Left colon (tissue), 2 donors: ENCODE measurements around the gene DYNLT2B. TPM values are rescaled to one million over a fixed set of nuclear protein-coding genes. Genes with fewer than 3 reads are reported as not detected.
A peak's percentile ranks its signal among the peaks of the same experiment; 100 is the strongest.
"Not testable (repeated sequence)": the region's sequence is repeated elsewhere in the genome, so short reads cannot be mapped to it uniquely, and the experiment has no call there.

Source experiments
- ATAC-seq: fragments of 200-7000 bp; cut with Tn5 transposase; one replicate; pipeline ENCODE4 v1.9.1; 2020; ENCODE audit warnings: mild to moderate bottlenecking, moderate library complexity
- DNase-seq, 2 donors: peaks; one replicate each; pipeline ENCODE4 v3.0.0-alpha.2; 2020
- intact Hi-C, 2 donors: fragments of 100-400 bp; cut with DNase I in 1 of 2; cut with micrococcal nuclease in 1 of 2; formaldehyde crosslinking; loops; one replicate each; pipeline versions ENCODE4 v1.11.2 to v1.14.0; 2022; cut with DNase I, micrococcal nuclease
- total RNA-seq, 2 donors: library from RNA; stranded (reverse); fragmentation: NEBNext Ultra II Directional; extraction: Animal tissue kit (Norgen Biotek cat#: 25700); gene quantifications; one replicate each; pipeline ENCODE4 v1.2.1, GENCODE V29; 2021
- donor health status: DM: no; HTN: no; CAD: no.
- donor health status: DM: yes; HTN: yes; CAD: no.

Gene DYNLT2B
- total RNA-seq, 2 donors from 2014 or later = 1.7 to 2.2 TPM

DNA sequence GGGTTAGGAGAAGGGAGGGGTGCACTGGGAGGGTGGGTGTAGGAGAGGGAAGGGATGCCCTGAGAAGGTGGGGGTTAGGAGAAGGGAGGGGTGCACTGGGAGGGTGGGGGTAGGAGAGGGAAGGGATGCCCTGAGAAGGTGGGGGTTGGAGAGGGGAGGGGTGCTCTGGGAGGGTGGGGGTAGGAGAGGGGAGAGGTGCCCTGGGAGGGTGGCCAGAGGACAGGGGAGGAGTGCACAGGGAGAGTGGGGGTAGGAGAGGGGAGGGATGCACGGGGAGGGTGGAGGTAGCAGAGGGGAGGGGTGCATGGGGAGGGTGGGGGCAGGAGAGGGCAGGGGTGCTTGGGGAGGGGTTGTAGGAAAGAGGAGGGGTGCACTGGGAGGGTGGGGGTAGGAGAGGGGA is 16.9 kb upstream of the DYNLT2B start:
- DNase-seq = no peak
- ATAC-seq = no peak
- intact Hi-C loops = no loop called here

DNA sequence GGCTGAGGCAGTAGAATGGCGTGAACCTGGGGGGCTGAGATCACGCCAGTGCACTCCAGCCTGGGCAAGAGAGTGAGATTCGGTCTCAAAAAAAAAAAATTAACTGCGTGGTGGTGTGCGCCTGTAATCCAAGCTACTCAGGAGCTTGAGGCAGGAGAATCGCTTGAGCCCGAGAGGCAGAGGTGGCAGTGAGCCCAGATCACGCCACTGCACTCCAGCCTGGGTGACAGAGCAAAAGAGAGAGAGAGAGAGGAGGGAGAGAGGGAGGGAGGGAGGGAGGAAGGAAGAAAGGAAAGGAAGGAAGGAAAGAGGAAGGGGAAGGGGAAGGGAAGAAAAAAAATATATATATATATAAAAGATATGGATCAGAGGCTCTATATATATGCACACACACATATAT is 14.1 kb upstream of the DYNLT2B start:
- no peak for DNase-seq
- intact Hi-C loops = no loop called here
- ATAC-seq = no peak

DNA sequence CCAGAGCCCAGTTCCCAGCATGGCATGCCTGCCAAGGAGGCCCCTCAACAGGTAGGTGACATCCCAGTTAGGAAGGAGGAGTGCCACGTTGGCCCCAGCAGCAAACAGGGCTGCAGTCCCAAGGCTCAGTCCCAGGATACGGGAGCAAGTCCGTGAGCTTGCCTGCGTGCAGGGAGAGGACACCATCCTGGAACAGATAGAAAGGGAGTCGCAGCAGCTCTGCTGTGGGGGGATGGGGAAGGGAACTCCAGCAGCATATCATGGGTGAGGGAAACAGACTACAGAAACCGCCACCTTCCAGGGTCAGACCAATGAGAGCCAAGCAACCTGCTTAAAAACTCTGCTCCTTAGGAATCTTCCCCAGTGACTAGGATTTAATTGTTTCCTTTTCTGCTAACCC is 9.4 kb upstream of the DYNLT2B start:
- intact Hi-C loops = no loop called here
- DNase-seq (no peak), ATAC-seq (no peak)

DNA sequence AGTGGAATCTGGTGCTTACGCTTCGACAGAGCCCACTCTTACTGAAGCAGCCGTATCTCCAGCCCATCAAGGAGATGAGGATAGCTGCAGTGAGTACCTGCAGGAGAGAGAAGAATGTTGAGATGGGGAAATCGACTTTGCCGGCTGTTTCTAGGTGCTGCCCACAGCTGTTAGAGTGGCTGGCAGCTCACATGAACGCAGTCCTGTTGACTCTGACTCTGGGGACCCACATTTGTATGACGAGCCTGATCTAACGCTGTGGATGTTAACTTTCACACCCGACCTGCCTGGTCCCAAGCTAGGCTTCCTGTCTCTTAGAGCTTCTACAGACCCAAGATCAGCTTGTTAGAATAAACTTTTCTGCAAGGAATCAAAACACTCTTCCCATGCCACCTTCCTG is 8.9 kb upstream of the DYNLT2B start:
- intact Hi-C loops = no loop called here
- DNase-seq (no peak), ATAC-seq (no peak)

DNA sequence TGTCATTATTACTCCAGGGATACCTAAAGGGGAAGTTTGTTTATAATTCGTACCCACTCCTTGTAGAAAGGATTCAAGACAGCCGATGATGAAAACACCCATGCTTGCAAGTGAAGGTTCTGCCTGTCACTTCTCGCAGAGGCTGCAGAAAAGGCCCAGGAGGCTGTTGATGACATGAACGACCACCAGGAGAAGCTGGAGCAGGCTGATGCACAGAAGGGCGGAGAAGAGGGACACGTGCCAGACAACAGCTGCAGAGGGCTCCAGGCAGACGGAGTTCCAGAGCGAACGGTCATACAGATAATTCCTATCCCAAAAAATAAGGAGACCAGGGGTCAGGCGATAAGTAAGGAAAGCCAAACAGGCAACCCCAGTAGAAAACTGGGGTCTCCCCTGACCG is 5.7 kb upstream of the DYNLT2B start:
- DNase-seq = no peak
- no peak for ATAC-seq
- intact Hi-C loops = no loop called here

DNA sequence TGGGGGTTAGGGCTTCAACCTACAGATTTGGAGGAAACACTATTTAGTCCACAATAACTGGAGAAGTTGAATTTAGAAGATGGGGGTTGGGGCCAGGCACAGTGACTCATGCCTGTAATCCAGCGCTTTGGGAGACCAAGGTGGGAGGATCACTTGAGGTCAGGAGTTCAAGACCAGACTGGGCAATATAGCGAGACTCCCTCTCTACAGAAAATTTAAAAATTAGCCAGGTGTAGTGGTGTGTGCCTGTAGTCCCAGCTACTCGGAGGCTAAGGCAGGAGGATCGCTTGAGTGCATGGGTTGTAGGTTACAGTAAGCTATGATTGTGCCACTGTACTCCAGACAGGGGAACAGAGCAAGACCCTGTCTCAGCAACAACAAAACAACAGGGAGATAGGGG is 5.0 kb upstream of the DYNLT2B start:
- no peak for ATAC-seq

DNA sequence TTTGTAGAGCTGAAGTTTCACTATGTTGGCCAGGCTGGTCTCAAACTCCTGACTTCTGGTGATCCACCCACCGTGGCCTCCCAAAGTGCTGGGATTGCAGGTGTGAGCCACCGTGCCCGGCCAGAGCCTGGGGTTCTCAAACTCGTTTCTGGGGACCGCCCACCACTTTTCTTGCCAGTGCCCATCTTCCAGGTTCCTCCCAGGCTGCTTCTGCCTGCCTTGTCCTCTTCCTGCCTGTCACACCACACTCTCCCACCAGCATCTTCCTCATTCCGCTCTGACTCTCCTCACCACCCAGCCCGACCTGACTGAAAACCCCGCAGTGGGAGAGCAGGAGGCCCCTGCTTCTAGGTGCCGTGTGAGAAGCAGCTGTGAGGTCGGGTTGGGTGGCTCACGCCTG is 3.1 kb upstream of the DYNLT2B start:
- ATAC-seq (no peak), DNase-seq (no peak)
- intact Hi-C loops = no loop called here

More for the DNA sequence above, 5.0 kb upstream of the DYNLT2B start:
- intact Hi-C loops = no loop called here
- DNase-seq = no peak

DNA sequence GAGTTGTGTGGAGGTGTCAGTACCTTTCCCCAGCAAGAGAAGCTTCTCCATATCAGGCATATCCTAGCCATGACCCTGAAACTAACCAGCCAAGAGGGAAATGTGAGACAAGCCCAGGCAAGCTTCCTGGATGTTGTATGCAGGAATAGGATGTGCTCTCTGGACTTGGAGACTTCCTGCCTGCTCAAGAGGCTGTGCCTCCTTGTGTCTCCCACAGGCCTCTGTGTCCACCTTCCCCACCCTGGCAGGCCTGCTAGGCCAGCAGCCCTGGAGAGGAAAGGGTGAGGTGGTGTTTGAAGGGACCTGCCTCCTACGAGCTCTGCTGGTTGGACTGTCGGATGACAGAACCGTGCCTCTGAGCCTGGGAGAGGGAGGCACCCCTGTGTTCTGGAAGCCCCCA is 2.1 kb upstream of the DYNLT2B start:
- no peak for DNase-seq
- intact Hi-C loops = no loop called here
- ATAC-seq = no peak

DNA sequence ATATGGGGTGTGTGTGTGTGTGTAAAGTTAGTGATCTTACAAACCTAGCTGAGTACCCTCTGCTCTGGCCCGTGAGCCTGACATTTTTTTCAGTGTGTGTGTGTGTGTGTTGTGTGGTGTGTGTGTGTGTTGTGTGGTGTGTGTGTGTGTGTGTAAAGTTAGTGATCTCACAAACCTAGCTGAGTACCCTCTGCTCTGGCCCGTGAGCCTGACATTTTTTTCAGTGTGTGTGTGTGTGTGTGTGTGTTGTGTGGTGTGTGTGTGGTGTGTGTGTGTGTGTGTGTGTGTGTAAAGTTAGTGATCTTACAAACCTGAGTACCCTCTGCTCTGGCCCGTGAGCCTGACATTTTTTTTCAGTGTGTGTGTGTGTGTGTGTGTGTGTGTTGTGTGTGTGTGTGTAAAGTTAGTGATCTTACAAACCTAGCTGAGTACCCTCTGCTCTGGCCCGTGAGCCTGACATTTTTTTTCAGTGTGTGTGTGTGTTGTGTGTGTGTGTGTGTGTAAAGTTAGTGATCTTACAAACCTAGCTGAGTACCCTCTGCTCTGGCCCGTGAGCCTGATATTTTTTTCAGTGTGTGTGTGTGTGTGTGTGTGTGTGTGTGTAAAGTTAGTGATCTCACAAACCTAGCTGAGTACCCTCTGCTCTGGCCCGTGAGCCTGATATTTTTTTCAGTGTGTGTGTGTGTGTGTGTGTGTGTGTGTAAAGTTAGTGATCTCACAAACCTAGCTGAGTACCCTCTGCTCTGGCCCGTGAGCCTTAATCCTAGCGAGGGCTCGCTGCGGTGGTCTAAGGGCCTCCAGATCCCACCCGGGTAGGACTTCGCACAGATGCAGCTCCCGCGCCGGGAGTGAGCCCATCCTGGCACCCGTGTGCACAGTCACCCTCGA is 997 bp downstream of the DYNLT2B start:
- DNase-seq, ATAC-seq, intact Hi-C loops: not testable (repeated sequence)

DNA sequence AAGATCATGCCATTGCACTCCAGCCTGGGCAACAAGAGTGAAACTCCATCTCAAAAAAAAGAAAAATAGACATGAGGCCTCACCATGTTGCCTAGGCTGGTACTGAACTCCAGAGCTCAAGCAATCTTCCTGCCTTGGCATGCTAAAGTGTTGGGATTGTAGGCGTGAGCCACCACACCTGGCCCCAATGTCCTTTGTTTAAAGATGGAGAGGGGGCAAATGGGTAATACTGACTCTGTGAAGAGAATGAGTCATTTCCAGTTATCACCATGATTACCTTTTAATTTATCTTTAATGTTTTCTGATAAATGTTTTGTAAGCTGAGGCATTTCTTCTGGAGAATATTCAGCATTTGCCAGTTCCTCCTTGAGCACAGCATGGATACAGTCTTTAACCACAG is 2.2 kb downstream of the DYNLT2B start:
- ATAC-seq (no peak), DNase-seq (no peak)
- intact Hi-C loops = no loop called here

DNA sequence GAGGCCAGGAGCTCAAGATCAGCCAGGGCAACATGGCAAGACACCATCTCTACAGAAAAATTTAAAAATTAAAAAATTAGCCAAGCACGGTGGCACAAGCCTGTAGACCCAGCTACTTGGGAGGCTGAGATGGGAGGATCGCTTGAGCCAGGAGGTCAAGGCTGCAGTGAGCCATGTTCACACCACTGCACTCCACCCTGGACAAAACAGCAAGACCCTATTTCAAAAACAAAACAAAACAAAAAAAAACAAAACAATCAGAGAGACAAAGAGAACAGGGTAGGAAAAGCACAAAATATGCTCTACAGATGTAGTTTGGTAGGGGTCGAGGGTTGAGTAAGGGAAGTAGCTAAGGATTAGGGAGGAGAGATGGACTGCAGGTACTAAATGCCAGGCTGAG is 3.4 kb downstream of the DYNLT2B start:
- ATAC-seq (no peak), DNase-seq (no peak)
- intact Hi-C loops = no loop called here

DNA sequence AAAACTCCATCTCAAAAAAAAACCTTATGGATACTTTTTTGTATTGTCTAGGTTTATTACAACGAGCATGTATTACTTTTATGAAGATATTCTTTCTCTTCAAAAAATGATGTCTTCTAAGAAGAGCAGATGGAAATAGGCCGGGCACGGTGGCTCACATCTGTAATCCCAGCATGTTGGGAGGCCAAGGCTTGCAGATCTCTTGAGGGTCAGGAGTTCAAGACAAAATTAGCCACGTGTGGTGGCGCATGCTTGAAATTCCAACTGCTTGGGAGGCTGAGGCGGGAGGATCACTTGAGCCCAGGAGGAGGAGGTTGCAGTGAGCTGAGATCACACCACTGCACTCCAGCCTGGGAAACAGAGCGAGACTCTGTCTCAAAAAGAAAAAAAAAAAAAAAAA is 4.0 kb downstream of the DYNLT2B start:
- intact Hi-C loops, ATAC-seq, DNase-seq: not testable (repeated sequence)

DNA sequence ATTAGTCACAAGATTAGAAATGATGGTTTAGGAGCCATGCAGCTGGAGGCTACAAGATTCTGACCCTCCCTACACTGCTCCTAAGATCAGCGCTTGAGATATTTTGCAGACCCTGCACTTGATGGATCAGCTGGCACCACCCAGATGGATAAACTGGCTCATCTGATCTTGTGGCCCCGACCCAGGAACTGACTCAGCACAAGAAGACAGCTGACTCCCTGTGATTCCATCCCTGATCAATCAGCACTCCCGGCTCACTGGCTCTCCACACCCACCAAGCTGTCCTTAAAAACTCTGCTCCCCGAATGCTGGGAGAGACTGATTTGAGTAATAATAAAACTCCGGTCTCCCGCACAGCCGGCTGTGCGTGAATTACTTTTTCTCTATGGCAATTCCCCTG is 15.1 kb downstream of the DYNLT2B start:
- intact Hi-C loops, ATAC-seq: not testable (repeated sequence)

DNA sequence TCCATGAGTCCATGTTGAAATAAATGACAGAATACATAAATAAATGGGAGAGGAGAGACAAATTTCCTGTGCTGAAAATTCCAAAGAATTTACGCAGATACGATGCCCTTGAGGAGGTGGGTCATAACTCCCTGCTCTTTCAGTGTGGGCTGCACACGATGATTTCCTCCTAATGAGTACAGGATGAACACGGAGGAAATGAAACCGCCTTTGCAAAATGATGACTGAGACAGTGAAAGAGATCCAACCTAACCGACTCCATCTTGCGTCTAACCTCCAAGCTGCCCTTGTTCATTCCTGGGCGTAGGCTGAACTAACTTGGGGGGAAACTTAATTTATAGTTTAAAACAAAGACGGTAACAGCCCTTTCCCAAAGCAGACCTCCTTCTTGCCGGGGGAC is 15.5 kb downstream of the DYNLT2B start:
- intact Hi-C loops, DNase-seq, ATAC-seq: not testable (repeated sequence)

More for the DNA sequence above, 15.1 kb downstream of the DYNLT2B start:
- not testable (repeated sequence) for DNase-seq

DNA sequence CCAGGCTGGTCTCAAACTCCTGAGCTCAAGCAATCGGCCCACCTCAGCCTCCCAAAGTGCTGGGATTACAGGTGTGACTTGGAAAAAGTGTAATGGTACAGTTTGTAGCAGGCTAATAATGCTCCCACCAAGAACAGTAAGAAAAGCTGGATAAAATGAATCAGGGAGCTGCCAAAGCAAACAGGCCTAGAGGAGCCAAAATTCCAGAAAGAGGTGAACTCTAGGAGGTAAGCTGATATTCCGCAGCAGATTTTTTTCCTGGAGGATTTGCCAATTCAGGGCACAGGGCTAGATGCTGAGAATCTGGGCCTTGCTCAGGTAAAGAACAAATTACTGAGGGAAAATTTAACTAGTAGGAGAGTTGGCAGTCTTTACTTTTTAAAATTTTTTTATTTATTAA is 19.5 kb downstream of the DYNLT2B start:
- intact Hi-C loops = no loop called here
- ATAC-seq (no peak), DNase-seq (no peak)

DNA sequence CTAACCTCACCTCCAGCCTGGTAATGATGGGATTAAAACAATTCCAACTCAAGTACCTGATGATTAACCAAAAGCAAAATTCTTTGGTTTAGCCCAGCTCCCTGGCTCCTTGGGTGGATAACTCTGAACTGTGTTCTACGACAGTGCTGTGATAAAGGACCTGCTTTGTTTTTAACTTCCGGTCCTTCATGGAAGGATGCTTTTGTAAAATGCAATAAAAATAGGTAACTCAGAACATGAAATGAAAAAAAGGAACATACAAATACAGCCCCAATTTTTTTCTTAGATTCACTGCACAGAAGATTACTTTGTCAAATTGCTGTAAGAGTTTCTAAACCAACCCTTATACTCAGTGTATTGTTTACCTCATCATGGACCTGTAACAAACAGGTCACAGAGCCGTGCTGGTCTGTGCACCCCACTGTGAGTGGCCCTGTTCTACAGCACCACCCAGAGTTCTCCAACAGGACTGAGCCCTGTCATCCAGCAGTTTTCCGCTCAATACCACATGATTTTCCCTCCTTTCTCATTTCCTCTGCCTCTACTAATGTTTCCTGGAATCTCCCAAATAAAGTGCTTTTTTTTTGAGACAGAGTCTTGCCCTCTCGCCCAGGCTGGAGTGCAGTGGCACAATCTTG is 25.6 kb downstream of the DYNLT2B start:
- no peak for ATAC-seq
- no peak for DNase-seq
- intact Hi-C loops = no loop called here

DNA sequence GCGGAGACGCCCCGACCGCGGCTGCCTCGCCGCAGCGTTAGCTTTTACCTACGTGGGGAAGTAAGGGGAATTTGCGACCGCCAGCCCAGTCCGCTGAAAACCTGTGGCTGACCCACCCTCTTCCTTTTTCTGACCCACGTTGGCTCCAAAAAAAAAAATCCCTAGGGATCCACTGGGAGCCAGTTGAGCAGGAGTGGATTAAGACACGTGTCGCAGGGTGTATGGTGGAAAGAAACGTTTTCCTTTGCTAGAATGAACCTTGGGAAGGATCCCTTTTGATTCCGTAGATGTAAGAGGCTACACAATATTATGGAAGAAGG is 29.9 kb downstream of the DYNLT2B start:
- ATAC-seq (peak; percentile 26), DNase-seq (no peak)
- intact Hi-C loops = no loop called here

DNA sequence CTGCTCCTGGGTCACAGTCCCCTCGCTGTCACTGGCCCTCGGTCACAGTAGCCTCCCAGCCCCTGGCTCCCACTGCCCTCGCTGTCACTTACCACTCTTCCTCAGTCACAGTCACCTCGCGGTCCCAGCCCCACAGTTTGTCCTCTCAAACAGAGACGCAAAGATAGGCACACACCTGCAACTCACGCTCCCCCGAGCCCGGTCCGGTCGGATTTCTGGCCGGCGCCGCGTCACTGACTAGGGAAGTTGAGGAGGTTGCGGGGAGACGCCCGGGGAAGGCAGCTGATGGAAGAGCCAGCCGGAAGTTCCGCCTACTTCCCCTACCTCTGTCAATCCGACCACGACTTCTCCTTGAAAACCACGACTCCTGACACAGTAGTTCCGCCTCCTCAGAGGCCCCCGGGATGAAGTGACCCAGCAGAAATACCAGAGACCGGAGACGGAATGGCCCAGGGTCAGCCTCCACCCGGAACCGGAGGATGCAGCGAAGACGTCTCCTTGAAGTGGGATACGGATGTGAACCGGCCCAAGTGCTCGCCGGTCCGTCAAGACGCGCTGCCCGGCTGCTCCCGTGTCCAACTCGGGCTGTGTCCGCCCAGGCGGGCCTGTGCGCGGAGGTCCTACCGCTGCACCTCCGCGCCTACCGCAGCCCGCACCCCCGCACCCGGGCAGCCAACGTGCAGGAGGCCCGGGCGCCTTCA is 30.4 kb downstream of the DYNLT2B start, which contains the start of gene PCYT1A:
Gene PCYT1A, minus strand, starts transcription at position 287 of the 701 bp plus-strand sequence. CDS start 17,195 bp downstream, outside the sequence.
- intact Hi-C loops = no loop called here
- ATAC-seq = peak; percentile 96
- peak; percentile 92 for DNase-seq

DNA sequence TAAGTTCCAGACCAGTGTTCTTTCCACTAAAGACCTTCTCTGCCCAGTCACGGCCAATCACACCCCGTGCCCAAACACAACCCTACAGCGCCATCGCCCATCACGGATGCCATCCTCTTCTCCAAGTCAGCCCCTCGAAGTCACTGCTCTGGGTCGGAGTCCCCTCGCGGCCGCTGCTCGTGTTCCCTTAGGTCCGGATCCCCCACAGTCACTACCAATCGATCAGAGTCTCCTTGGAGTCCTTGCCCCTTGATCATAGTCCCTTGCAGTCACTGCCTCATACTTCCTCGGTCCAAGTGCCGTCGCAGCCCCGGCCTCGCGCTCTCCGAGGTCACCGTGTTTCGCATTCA is 31.0 kb downstream of the DYNLT2B start:
- no peak for DNase-seq
- peak; percentile 53 for ATAC-seq
- intact Hi-C loops = no loop called here

DNA sequence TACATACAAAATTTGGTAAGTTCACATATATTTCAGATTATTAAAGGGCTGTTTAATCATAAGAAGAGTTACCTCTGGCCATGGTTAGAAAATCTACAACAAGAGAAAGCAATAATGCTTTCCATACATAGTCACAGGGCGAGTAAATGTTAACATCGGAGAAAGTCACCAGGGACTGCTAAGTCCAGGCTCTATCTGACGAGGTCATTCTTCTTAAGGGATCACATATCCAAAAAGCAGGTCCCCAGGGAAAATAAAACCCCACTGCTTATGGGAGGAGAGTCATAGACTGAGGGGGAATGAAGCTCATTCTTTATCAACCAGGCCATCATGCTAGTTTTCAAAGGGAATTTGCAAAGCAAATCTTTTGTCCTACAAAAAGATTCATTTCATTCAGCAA is 33.6 kb downstream of the DYNLT2B start:
- ATAC-seq = no peak
- DNase-seq = no peak
- intact Hi-C loops = no loop called here
